Neuron (in vitro differentiated cells): ENCODE results near the gene PPP3CB.
A peak's percentile ranks its signal among the peaks of the same experiment; 100 is the strongest.

ENCODE experiments used
- H2AFZ ChIP-seq: one replicate; pipeline ENCODE4 v1.6.1; 2013; ENCODE audit warnings: low read depth, mild to moderate bottlenecking, inconsistent platforms, low read length, moderate library complexity
- H3K27me3 ChIP-seq: one replicate; pipeline ENCODE4 v1.6.1; 2013; ENCODE audit warnings: low read length; ENCODE audit not compliant: insufficient read depth
- H3K36me3 ChIP-seq: one replicate; pipeline ENCODE4 v1.6.1; 2013; ENCODE audit warnings: low read length; ENCODE audit not compliant: insufficient read depth
- H3K4me1 ChIP-seq: one replicate; pipeline ENCODE4 v1.6.1; 2013; ENCODE audit warnings: low read length; ENCODE audit not compliant: insufficient read depth
- H3K4me3 ChIP-seq: 2 replicates; pipeline ENCODE4 v1.5.1; 2013; ENCODE audit warnings: mild to moderate bottlenecking, low read length, moderate library complexity
- H3K9me3 ChIP-seq: one replicate; pipeline ENCODE4 v1.6.1; 2013; ENCODE audit warnings: low read length

The PPP3CB gene

DNA sequence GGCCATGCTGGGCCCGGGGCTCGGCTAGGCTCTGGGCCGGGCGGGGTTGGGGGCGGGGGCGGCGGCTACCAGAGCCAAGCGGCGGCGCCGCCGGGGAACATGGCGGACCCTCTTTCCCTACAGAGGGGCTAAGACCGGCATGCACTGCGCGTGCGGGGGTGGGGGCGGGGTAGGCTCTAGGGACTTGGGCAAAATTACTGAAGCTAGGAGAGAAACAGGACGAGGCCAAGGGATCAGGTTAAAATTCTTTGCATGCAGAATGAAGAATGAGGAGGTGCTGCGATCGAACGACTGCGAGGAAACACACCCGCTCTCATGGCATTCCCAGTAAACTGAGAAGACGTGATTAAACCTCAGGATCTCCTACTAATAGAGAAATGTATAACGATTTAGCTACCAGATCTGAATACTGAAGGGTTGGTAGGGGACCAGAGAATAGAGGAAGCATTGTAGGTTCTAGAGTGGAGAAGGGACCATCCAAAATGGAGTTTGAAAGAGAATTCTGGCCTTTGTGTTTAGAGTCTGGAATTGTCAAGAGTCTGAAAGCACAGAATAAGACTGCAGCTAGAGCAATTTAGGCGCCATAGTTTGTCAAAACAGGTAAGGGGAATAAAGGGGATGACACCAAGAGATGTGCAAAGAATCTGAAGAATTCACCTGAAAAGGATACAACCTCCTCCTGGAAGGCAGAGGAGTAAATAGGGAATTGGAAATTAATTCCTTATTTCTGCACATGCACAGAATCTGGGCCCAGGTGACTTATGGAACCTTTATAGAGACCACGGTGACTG is at the start of gene PPP3CB:
Gene PPP3CB, minus strand, starts transcription at position 141 of the 791 bp plus-strand sequence. Its CDS starts 135 bp downstream, at position 6.
- peak within 1 kb of the TSS; percentile 43 for H2AFZ ChIP-seq
- peaks cover 16% of the 10 kb centered on the region for H3K4me1 ChIP-seq
- peak within 1 kb of the TSS; percentile 97 for H3K4me3 ChIP-seq
- H3K9me3 ChIP-seq = no peaks in the 10 kb centered on the region
- no peaks in the 10 kb centered on the region for H3K27me3 ChIP-seq
- H3K36me3 ChIP-seq = peaks cover 29% of the 10 kb centered on the region

DNA sequence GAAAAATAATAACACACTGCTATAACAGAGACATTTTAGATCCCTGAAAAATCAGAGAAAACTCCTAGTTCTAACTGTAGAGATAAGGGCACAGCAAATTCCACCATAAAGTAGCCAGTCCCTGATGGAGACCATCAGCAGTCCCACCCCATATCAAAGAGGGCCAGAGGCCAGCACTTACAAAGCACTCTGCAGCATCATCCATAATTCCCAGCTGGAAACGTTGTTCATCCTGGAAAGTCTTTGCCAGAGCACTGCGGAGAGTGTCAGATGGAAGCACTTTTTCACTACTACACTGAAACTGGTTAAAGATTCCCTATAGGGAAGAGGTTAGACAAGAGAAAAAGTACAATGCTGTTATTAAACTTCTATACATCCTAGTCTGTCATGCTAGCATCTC is 49.5 kb upstream of the PPP3CB start:
- H3K36me3 ChIP-seq = peaks cover 31% of the 10 kb centered on the region
- H2AFZ ChIP-seq = no peak overlapping the region
- H3K4me1 ChIP-seq = no peaks in the 10 kb centered on the region

DNA sequence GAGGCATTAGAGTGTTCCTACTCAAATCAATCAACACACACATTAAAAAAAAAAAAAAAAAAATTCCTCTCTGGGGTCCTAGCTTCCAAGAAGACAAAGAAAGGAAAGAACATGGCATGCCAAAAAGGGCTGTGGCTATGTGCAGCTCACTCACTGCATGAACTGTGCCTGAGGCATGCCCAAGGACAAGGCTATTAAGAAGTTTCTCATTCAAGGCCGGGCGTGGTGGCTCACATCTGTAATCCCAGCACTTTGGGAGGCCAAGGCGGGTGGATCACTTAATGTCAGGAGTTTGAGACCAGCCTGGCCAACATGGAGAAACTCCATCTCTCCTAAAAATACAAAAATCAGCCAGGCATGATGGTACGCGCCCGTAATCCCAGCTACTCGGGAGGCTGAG is 41.9 kb upstream of the PPP3CB start:
- Histone ChIP-seq H3K4me3 (no peak overlapping the region), H2AFZ (no peak overlapping the region), H3K27me3 (no peaks in the 10 kb centered on the region), H3K36me3 (peaks cover 64% of the 10 kb centered on the region), H3K9me3 (no peaks in the 10 kb centered on the region), H3K4me1 (no peaks in the 10 kb centered on the region)

More for the DNA sequence above, 49.5 kb upstream of the PPP3CB start:
- Histone ChIP-seq H3K4me3 (no peak overlapping the region), H3K9me3 (no peaks in the 10 kb centered on the region), H3K27me3 (no peaks in the 10 kb centered on the region)

DNA sequence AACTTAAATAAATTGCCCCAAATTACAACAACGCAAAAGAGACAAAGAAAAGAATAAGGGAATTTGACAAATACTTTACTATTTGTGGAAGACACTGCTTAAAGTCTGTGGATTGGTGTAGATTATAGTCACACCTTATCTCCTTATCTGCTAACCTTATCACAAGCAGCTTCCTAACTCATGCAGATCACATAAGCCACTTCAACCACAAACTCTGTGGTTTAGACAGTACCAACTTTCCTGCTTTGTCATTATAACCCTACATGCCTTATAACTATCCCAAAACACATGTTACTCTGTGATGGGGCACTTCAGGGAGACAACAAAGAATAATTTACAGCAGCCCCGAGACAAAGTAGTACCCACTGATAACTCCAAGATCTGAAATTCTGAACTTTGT is 41.5 kb upstream of the PPP3CB start:
- Histone ChIP-seq H2AFZ (no peak overlapping the region), H3K36me3 (peaks cover 61% of the 10 kb centered on the region), H3K4me3 (no peak overlapping the region), H3K4me1 (no peaks in the 10 kb centered on the region), H3K9me3 (no peaks in the 10 kb centered on the region), H3K27me3 (no peaks in the 10 kb centered on the region)

DNA sequence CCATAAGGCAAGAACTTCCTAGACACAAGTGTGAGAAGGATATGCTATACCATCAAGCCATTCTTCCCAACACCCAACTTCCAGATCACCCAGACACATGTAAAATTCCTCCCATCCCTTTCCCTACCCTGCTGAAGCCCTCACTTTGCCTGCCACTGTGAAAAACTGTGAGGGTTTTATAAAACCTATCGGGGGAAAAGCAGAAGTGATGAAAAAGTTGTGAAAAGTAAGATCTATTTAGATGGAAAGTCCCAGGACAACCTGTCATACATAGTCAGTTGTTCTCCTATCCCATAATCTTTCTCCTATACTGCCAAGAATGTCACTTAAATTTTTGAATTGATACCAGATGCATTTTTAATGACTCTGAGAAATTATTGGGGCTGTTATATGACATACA is 39.0 kb upstream of the PPP3CB start:
- H3K27me3 ChIP-seq = no peaks in the 10 kb centered on the region
- no peaks in the 10 kb centered on the region for H3K4me1 ChIP-seq
- no peaks in the 10 kb centered on the region for H3K9me3 ChIP-seq
- H3K36me3 ChIP-seq = peaks cover 54% of the 10 kb centered on the region
- no peak overlapping the region for H2AFZ ChIP-seq
- H3K4me3 ChIP-seq = no peak overlapping the region

DNA sequence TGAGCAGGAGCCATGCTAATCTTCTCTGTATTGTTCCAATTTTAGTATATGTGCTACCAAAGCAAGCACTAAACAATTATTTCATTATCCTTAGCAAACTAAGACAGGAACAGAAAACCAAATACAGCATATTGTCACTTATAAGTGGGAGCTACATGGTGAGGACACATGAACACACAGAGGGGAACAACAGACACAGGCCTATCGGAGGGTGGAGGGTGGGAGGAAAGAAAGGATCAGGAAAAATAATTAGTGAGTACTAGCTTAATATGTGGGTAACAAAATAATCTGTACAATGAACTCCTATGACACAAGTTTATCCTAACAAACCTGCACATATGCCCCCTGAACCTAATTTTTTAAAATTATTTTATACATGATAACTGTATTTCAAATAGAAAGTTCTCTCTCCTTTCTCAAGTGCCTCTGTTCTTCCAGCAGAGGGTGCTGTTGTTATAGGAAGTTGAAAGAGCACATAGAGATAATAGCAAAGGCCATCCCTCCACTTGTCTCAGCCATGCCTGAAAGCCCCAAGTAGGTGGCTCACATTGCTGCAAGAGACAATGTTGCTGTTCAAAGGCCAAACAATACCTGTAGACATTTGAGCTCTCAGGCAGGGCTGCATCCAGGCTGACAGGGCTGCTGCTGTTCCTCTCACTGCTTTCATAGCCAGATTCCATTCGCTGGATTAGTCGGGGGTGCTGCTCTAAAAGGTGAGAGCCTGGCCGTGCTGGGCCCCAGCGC is 33.4 kb upstream of the PPP3CB start:
- Histone ChIP-seq H3K4me1 (no peaks in the 10 kb centered on the region), H3K9me3 (no peaks in the 10 kb centered on the region), H3K4me3 (no peak overlapping the region), H3K27me3 (no peaks in the 10 kb centered on the region), H2AFZ (no peak overlapping the region), H3K36me3 (peaks cover 39% of the 10 kb centered on the region)

DNA sequence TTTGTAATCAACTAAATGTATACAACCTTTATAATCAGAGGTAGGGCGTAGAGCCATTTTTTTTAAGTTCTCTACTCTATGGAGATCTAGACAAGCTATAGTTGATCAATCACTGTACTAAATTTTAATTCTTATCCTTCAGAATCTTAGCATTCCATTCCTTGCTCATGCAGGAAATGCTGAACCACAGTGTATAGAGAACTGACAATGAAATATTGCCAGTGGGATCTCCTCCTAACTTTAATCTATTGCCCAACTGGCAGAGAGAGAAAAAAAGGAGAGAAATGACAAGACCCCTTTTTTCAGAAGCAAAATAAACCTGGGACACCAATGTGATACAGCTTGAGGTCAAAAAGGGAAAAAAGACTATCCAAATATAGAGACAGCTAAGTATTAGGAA is 26.4 kb upstream of the PPP3CB start:
- Histone ChIP-seq H3K9me3 (no peaks in the 10 kb centered on the region), H3K4me3 (no peak overlapping the region), H2AFZ (no peak overlapping the region), H3K27me3 (no peaks in the 10 kb centered on the region), H3K36me3 (peaks cover 65% of the 10 kb centered on the region), H3K4me1 (no peaks in the 10 kb centered on the region)

DNA sequence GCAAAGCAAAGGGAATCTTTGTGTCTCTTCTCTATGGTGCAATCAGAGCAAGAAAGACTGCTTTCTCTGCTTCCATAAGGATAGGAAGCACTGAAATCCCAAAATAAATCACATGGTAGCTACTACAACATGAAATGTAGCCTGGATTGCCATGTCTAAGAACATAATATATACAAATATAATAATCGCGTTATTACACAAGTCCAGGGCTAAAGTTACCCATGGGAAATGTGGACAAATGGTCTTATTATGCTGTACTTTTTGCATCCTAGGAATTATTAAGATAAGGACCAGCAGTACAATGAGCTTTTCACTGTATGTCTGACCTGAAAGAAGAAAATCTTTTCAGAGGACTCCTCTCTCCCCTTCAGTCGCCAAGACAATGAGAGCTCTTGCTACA is 23.5 kb upstream of the PPP3CB start:
- peaks cover 64% of the 10 kb centered on the region for H3K36me3 ChIP-seq
- H3K27me3 ChIP-seq = no peaks in the 10 kb centered on the region
- no peak overlapping the region for H2AFZ ChIP-seq
- H3K4me1 ChIP-seq = no peaks in the 10 kb centered on the region
- no peaks in the 10 kb centered on the region for H3K9me3 ChIP-seq
- H3K4me3 ChIP-seq = no peak overlapping the region

DNA sequence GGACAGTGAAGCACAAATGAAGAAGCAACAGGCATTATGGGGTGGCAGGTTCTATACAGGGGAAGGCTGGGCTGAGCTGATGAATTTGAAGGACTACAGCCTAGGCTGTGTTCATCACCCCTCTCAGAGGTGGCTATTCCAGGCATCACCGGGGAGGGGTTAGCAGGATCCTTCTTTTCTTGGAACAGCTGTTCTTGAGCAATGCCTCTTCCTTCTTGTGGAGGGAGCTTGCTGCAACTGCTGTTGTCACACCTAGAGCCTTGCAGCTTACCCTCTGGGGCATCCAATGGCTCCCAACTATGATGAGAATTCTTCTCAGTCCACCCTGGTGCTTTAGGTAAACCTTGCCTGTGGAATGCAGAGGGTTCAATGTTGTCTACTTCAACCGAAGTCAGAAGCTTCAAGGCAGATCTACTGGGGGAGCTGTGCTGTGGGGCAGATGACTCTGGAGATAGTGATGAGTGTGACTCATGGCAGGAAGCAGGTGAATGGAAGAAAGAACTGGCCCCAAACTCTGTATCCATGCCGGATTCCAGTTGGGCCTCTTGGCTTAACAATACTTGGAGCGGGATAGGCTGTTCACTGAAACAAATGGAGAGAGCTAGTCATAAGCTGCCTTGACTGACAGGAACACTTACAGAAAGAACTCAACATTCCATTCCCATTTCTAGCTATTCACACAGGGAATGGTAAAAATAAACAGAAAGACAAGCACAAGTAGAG is 21.5 kb upstream of the PPP3CB start:
- Histone ChIP-seq H3K4me1 (no peaks in the 10 kb centered on the region), H3K27me3 (no peaks in the 10 kb centered on the region), H2AFZ (no peak overlapping the region), H3K36me3 (peaks cover 53% of the 10 kb centered on the region), H3K4me3 (no peak overlapping the region), H3K9me3 (no peaks in the 10 kb centered on the region)

DNA sequence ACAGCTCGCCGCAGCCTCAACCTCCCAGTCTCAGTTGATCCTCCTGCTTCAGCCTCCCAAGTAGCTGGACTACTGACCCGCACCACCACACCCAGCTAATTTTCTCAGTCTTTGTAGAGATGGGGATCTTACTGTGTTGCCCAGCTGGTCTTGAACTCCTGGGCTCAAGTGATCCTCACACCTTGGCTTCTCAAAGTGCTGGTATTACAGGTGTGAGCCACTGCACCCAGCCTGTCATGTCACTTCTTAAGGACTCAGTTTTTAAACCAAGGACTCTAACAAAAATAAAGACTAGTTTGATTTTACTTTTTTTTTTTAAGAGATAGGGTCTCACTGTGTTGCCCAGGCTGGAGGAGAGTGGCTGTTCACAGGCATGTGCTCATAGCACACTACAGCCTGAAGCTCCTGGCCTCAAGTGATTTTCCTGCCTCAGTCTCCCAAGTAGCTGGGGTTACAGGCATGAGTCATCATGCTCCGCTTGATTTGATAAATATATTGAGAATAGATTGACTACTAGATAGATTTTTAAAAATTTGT is 16.5 kb upstream of the PPP3CB start:
- no peaks in the 10 kb centered on the region for H3K27me3 ChIP-seq
- H3K9me3 ChIP-seq = no peaks in the 10 kb centered on the region
- no peak overlapping the region for H2AFZ ChIP-seq
- no peak overlapping the region for H3K4me3 ChIP-seq
- H3K4me1 ChIP-seq = no peaks in the 10 kb centered on the region
- peaks cover 20% of the 10 kb centered on the region for H3K36me3 ChIP-seq

DNA sequence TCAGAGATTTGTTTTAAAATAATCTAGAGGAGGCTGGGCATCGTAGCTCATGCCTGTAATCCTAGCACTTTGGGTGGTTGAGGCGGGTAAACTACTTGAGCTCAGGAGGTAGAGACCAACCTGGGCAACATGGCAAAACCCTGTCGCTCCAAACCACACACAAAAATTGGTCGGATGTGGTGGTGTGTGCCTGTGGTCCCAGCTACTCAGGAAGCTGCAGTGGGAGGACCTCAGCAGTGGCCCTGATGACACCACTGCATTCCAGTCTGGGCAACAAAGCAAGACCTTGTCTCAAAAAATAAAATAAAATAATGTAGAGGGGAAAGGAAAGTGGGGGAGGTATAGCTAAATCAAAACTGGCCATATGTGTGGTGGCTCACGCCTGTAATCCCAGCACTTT is 13.9 kb upstream of the PPP3CB start:
- H3K4me3 ChIP-seq = no peak overlapping the region
- no peaks in the 10 kb centered on the region for H3K4me1 ChIP-seq
- no peaks in the 10 kb centered on the region for H3K27me3 ChIP-seq
- H3K9me3 ChIP-seq = no peaks in the 10 kb centered on the region
- peaks cover 13% of the 10 kb centered on the region for H3K36me3 ChIP-seq
- no peak overlapping the region for H2AFZ ChIP-seq

DNA sequence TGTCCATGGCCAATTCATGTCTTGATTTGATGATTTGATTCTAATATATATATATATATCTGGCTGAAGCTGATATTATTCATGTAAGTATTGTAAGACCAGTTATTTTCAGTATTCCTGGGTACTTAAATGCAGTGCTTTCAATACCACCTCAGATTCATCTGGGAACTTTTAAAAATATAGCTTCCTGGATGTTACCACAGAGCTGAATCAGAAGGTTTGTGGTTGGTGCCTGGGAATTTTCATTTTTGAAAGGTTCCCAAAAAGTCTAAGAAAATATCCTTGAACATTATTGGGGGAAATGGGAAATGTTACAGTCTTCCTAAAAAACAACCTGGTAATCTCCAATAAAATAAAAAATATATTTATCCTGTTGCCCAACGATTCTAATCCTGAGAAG is 10.7 kb upstream of the PPP3CB start:
- H3K4me1 ChIP-seq = no peaks in the 10 kb centered on the region
- H2AFZ ChIP-seq = no peak overlapping the region
- no peaks in the 10 kb centered on the region for H3K9me3 ChIP-seq
- no peak overlapping the region for H3K4me3 ChIP-seq
- no peaks in the 10 kb centered on the region for H3K27me3 ChIP-seq
- H3K36me3 ChIP-seq = peaks cover 27% of the 10 kb centered on the region

DNA sequence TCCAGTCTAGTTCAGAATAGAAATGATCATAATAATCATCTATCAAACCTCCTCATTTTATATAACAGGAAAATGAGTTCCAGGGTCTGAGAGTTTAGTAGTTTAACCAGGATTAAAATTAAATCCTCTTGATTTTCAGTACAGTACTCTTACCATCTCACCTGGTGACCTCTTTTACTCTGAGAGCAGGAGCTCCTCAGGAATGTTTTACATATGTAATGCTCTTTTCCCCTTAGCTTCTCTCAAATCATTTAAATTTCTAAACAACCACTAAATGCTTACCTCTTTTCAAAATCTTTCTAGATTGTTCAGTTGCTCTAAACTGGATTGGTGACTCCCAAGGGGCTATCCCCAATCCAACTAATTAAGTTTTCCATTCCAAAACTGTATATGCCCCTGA is 10.2 kb upstream of the PPP3CB start:
- H3K4me3 ChIP-seq = no peak overlapping the region
- H2AFZ ChIP-seq = no peak overlapping the region
- H3K9me3 ChIP-seq = no peaks in the 10 kb centered on the region
- peaks cover 27% of the 10 kb centered on the region for H3K36me3 ChIP-seq
- no peaks in the 10 kb centered on the region for H3K27me3 ChIP-seq
- H3K4me1 ChIP-seq = no peaks in the 10 kb centered on the region
